ENCODE results near the gene PPP2R2D.
A peak's percentile ranks its signal among the peaks of the same experiment; 100 is the strongest.

PPP2R2D gene

GRCh38 chr10:131938681-131939080 lies 37.9 kb downstream of the PPP2R2D start:
- Histone ChIP-seq H3K4me3 (ENCODE audit: insufficient read length, low read depth) (no peak overlapping the region), H3K9me3 (ENCODE audit: insufficient read depth, low read length) (peaks cover under 1% of the 10 kb centered on the region; the same call in 1 of the 2 replicates), H3K36me3 (ENCODE audit: insufficient read depth, insufficient read length, low read length) (peaks cover 68% of the 10 kb centered on the region), H3K27me3 (ENCODE audit: insufficient read depth, insufficient read length) (no peaks in the 10 kb centered on the region), H3K9ac (ENCODE audit: insufficient read length, low read depth) (no peak overlapping the region), H3K4me1 (ENCODE audit: insufficient read depth, insufficient read length) (peaks cover 2% of the 10 kb centered on the region)
- DNase-seq (ENCODE audit: low read depth, low spot score) = no peak
- TF ChIP-seq ZNF274 (IDR thresholded peaks at IDR 0.05; ENCODE audit: low read depth, low read length) (no peak), YY1 (IDR thresholded peaks at IDR 0.05; ENCODE audit: insufficient read depth, insufficient read length) (no peak), SUZ12 (IDR thresholded peaks at IDR 0.05; ENCODE audit: extremely low read depth, insufficient read depth, insufficient read length) (no peak)

- TF ChIP-seq YY1 (IDR thresholded peaks at IDR 0.05; ENCODE audit: insufficient read depth, insufficient read length) (no peak), ZNF274 (IDR thresholded peaks at IDR 0.05; ENCODE audit: low read depth, low read length) (no peak), SUZ12 (IDR thresholded peaks at IDR 0.05; ENCODE audit: extremely low read depth, insufficient read depth, insufficient read length) (no peak)
- no peaks in the 10 kb centered on the region for H3K27me3 ChIP-seq (ENCODE audit: insufficient read depth, insufficient read length)
- H3K36me3 ChIP-seq (ENCODE audit: insufficient read depth, insufficient read length, low read length) = peaks cover 82% of the 10 kb centered on the region
- H3K4me3 ChIP-seq (ENCODE audit: insufficient read length, low read depth) = no peak overlapping the region
- no peak for DNase-seq (ENCODE audit: low read depth, low spot score)
- no peak overlapping the region for H3K9ac ChIP-seq (ENCODE audit: insufficient read length, low read depth)
- peaks cover 1% of the 10 kb centered on the region for H3K4me1 ChIP-seq (ENCODE audit: insufficient read depth, insufficient read length)
- H3K9me3 ChIP-seq (ENCODE audit: insufficient read depth, low read length) = no peaks in the 10 kb centered on the region
These were observed 41.6 kb downstream of the PPP2R2D start for GRCh38 chr10:131942455-131942854.

GRCh38 chr10:131943021-131943814 lies 42.4 kb downstream of the PPP2R2D start:
- H3K36me3 ChIP-seq (ENCODE audit: insufficient read depth, insufficient read length, low read length) = peaks cover 85% of the 10 kb centered on the region
- no peak for TF ChIP-seq YY1 (IDR thresholded peaks at IDR 0.05; ENCODE audit: insufficient read depth, insufficient read length)
- H3K9ac ChIP-seq (ENCODE audit: insufficient read length, low read depth) = no peak overlapping the region
- H3K9me3 ChIP-seq (ENCODE audit: insufficient read depth, low read length) = no peaks in the 10 kb centered on the region
- H3K4me3 ChIP-seq (ENCODE audit: insufficient read length, low read depth) = no peak overlapping the region
- peaks cover 3% of the 10 kb centered on the region for H3K4me1 ChIP-seq (ENCODE audit: insufficient read depth, insufficient read length)
- DNase-seq (ENCODE audit: low read depth, low spot score) = peak; percentile 20
- H3K27me3 ChIP-seq (ENCODE audit: insufficient read depth, insufficient read length) = no peaks in the 10 kb centered on the region

GRCh38 chr10:131944412-131944811 lies 43.6 kb downstream of the PPP2R2D start:
- peaks cover 88% of the 10 kb centered on the region for H3K36me3 ChIP-seq (ENCODE audit: insufficient read depth, insufficient read length, low read length)
- no peaks in the 10 kb centered on the region for H3K27me3 ChIP-seq (ENCODE audit: insufficient read depth, insufficient read length)
- TF ChIP-seq SUZ12 (IDR thresholded peaks at IDR 0.05; ENCODE audit: extremely low read depth, insufficient read depth, insufficient read length) = no peak
- TF ChIP-seq YY1 (IDR thresholded peaks at IDR 0.05; ENCODE audit: insufficient read depth, insufficient read length) = no peak
- no peak for TF ChIP-seq ZNF274 (IDR thresholded peaks at IDR 0.05; ENCODE audit: low read depth, low read length)
- peaks cover 3% of the 10 kb centered on the region for H3K4me1 ChIP-seq (ENCODE audit: insufficient read depth, insufficient read length)
- H3K9ac ChIP-seq (ENCODE audit: insufficient read length, low read depth) = no peak overlapping the region
- H3K9me3 ChIP-seq (ENCODE audit: insufficient read depth, low read length) = no peaks in the 10 kb centered on the region
- H3K4me3 ChIP-seq (ENCODE audit: insufficient read length, low read depth) = no peak overlapping the region
- DNase-seq (ENCODE audit: low read depth, low spot score) = no peak

GRCh38 chr10:131944976-131945695 lies 44.3 kb downstream of the PPP2R2D start:
- no peak overlapping the region for H3K9ac ChIP-seq (ENCODE audit: insufficient read length, low read depth)
- DNase-seq (ENCODE audit: low read depth, low spot score) = no peak
- H3K36me3 ChIP-seq (ENCODE audit: insufficient read depth, insufficient read length, low read length) = peaks cover 88% of the 10 kb centered on the region
- H3K4me1 ChIP-seq (ENCODE audit: insufficient read depth, insufficient read length) = peaks cover 3% of the 10 kb centered on the region
- TF ChIP-seq ZNF274 (IDR thresholded peaks at IDR 0.05; ENCODE audit: low read depth, low read length) = no peak
- no peak for TF ChIP-seq SUZ12 (IDR thresholded peaks at IDR 0.05; ENCODE audit: extremely low read depth, insufficient read depth, insufficient read length)
- no peak for TF ChIP-seq YY1 (IDR thresholded peaks at IDR 0.05; ENCODE audit: insufficient read depth, insufficient read length)
- H3K9me3 ChIP-seq (ENCODE audit: insufficient read depth, low read length) = no peaks in the 10 kb centered on the region
- no peaks in the 10 kb centered on the region for H3K27me3 ChIP-seq (ENCODE audit: insufficient read depth, insufficient read length)
- no peak overlapping the region for H3K4me3 ChIP-seq (ENCODE audit: insufficient read length, low read depth)

- no peaks in the 10 kb centered on the region for H3K27me3 ChIP-seq (ENCODE audit: insufficient read depth, insufficient read length)
- no peaks in the 10 kb centered on the region for H3K9me3 ChIP-seq (ENCODE audit: insufficient read depth, low read length)
- DNase-seq (ENCODE audit: low read depth, low spot score) = no peak
- H3K9ac ChIP-seq (ENCODE audit: insufficient read length, low read depth) = no peak overlapping the region
- no peak for TF ChIP-seq ZNF274 (IDR thresholded peaks at IDR 0.05; ENCODE audit: low read depth, low read length)
- TF ChIP-seq YY1 (IDR thresholded peaks at IDR 0.05; ENCODE audit: insufficient read depth, insufficient read length) = no peak
- TF ChIP-seq SUZ12 (IDR thresholded peaks at IDR 0.05; ENCODE audit: extremely low read depth, insufficient read depth, insufficient read length) = no peak
- H3K4me3 ChIP-seq (ENCODE audit: insufficient read length, low read depth) = no peak overlapping the region
- H3K4me1 ChIP-seq (ENCODE audit: insufficient read depth, insufficient read length) = peaks cover 3% of the 10 kb centered on the region
- peaks cover 85% of the 10 kb centered on the region for H3K36me3 ChIP-seq (ENCODE audit: insufficient read depth, insufficient read length, low read length)
These were observed 45.5 kb downstream of the PPP2R2D start for GRCh38 chr10:131946321-131946751.

- H3K9ac ChIP-seq (ENCODE audit: insufficient read length, low read depth) = no peak overlapping the region
- peaks cover 3% of the 10 kb centered on the region for H3K4me1 ChIP-seq (ENCODE audit: insufficient read depth, insufficient read length)
- no peaks in the 10 kb centered on the region for H3K9me3 ChIP-seq (ENCODE audit: insufficient read depth, low read length)
- peaks cover 79% of the 10 kb centered on the region for H3K36me3 ChIP-seq (ENCODE audit: insufficient read depth, insufficient read length, low read length)
- no peak for DNase-seq (ENCODE audit: low read depth, low spot score)
- H3K27me3 ChIP-seq (ENCODE audit: insufficient read depth, insufficient read length) = no peaks in the 10 kb centered on the region
- H3K4me3 ChIP-seq (ENCODE audit: insufficient read length, low read depth) = no peak overlapping the region
- TF ChIP-seq SUZ12 (IDR thresholded peaks at IDR 0.05; ENCODE audit: extremely low read depth, insufficient read depth, insufficient read length) = no peak
- TF ChIP-seq ZNF274 (IDR thresholded peaks at IDR 0.05; ENCODE audit: low read depth, low read length) = no peak
- TF ChIP-seq YY1 (IDR thresholded peaks at IDR 0.05; ENCODE audit: insufficient read depth, insufficient read length) = no peak
These were observed 46.1 kb downstream of the PPP2R2D start for GRCh38 chr10:131946880-131947279.

Data from NT2/D1 (cell line).